Measurements from ENCODE around the gene SNAPC2. TPM values are rescaled to one million over a fixed set of nuclear protein-coding genes. Genes with fewer than 3 reads are reported as not detected.
A peak's percentile ranks its signal among the peaks of the same experiment; 100 is the strongest.

Gene SNAPC2
- total RNA-seq, 4 donors from 2014 or later: 11.4 to 35.9 (median 13.0) TPM

- TF ChIP-seq EP300 (IDR thresholded peaks at IDR 0.05; ENCODE audit: low read depth) (no peak), POLR2A (IDR thresholded peaks at IDR 0.05) (no peak), POLR2AphosphoS5 (IDR thresholded peaks at IDR 0.05) (no peak)
- H3K4me3 ChIP-seq: peak overlapping the region in 1 of 4 donors; percentile 67
- peak; percentile 7 for DNase-seq
These were observed 14.9 kb upstream of the SNAPC2 start for GRCh38 chr19:7905268-7905667.

DNA sequence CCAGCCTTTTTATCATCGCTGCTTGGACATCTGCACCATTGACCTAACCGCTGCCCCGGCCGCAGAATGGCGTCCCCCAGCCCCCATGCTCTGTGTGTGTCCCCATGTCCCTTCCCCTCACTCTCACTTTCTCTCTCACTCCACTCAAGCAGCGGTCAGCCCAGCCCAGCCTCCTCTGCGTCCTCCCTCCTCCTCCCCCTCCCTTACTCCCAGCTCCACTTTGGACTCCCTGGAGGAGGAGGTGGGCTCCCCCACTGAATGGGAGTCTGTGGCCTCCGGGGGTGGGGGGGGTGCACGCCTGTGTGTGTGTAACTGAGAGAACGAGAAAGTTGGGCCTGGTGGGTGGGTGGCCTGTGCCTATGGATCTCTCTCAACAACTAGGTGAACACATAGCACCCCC is 14.3 kb upstream of the SNAPC2 start:
- peak; percentile 6 for DNase-seq
- WGBS, 2 donors (ENCODE audit: low coverage in 1 of 2): 88% methylated on average over 10 of the region's 10 CpGs; no CpG with 5 or more reads in 1 of the 2 donors

More at GRCh38 chr19:7905268-7905667, 14.9 kb upstream of the SNAPC2 start:
- in situ Hi-C loops (cut with MboI; ENCODE audit: low pct_ligation_motif_present in 1 of 4, low pct_unique_long_range_greater_than_20kb in 1 of 4, low sequenced_read_pairs in 3 of 4): no loop called here
- intact Hi-C loops (cut with DNase I; ENCODE audit: low total_unique reads): loop anchor here (5.0 kb wide), 1 partner anchor 1548 kb away; no protein-coding TSS in a partner anchor
- WGBS, 2 donors (ENCODE audit: low coverage in 1 of 2): 70% methylated on average over 10 of the region's 10 CpGs; no CpG with 5 or more reads in 1 of the 2 donors
- H3K27me3 ChIP-seq: no peaks in the 10 kb centered on the region
- no peak overlapping the region for H3K27ac ChIP-seq
- no peaks in the 10 kb centered on the region for H3K9me3 ChIP-seq
- peaks cover 18 to 32% (median 26%) of the 10 kb centered on the region in 4 donors for H3K4me1 ChIP-seq
- peaks cover 0 to 3% (median 1%) of the 10 kb centered on the region in 4 donors for H3K36me3 ChIP-seq

DNA sequence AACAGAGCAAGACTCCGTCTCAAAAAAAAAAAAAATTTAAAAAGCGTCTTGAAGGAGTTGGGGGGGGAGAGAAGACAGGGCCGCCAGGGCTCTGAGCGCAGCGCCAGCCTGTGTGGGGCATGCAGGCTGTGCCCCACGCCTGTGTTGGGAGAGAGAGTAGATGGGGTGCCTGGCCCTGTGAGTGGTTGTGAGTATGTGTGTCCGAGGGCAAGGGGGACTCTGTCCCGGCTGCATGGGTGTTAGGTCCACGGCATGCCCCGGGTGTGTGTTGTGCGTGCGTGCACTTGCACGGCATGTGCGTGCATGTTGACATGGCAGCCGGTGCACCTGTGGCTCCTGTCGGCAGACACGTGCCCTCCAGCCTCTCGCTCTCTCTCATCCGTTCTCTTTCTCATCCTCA is 13.0 kb upstream of the SNAPC2 start:
- 89 to 93% methylated on average over 8 to 19 of the region's 19 CpGs for WGBS, 2 donors (ENCODE audit: low coverage in 1 of 2)
- intact Hi-C loops (cut with DNase I; ENCODE audit: low total_unique reads) (loop anchor here (5.0 kb wide), 1 partner anchor 1550 kb away; no protein-coding TSS in a partner anchor), in situ Hi-C loops (cut with MboI; ENCODE audit: low pct_ligation_motif_present in 1 of 4, low pct_unique_long_range_greater_than_20kb in 1 of 4, low sequenced_read_pairs in 3 of 4) (no loop called here)

More for the DNA sequence above, 14.3 kb upstream of the SNAPC2 start:
- H3K9me3 ChIP-seq: no peaks in the 10 kb centered on the region
- intact Hi-C loops (cut with DNase I; ENCODE audit: low total_unique reads): loop anchor here (5.0 kb wide), 1 partner anchor 1549 kb away; no protein-coding TSS in a partner anchor
- no peaks in the 10 kb centered on the region for H3K27me3 ChIP-seq
- peaks cover 18 to 32% (median 26%) of the 10 kb centered on the region in 4 donors for H3K4me1 ChIP-seq
- H3K36me3 ChIP-seq: peaks cover 0 to 9% (median 4%) of the 10 kb centered on the region in 4 donors
- no peak overlapping the region for H3K27ac ChIP-seq
- TF ChIP-seq EP300 (IDR thresholded peaks at IDR 0.05; ENCODE audit: low read depth) (no peak), POLR2AphosphoS5 (IDR thresholded peaks at IDR 0.05) (no peak), POLR2A (IDR thresholded peaks at IDR 0.05) (no peak), CTCF (IDR thresholded peaks at IDR 0.05) (no peak)
- no peak overlapping the region for H3K4me3 ChIP-seq
- in situ Hi-C loops (cut with MboI; ENCODE audit: low pct_ligation_motif_present in 1 of 4, low pct_unique_long_range_greater_than_20kb in 1 of 4, low sequenced_read_pairs in 3 of 4): no loop called here

GRCh38 chr19:7907544-7907943 is 12.6 kb upstream of the SNAPC2 start:
- peak; percentile 5 for DNase-seq
- H3K27ac ChIP-seq: no peak overlapping the region
- H3K36me3 ChIP-seq: peaks cover 0 to 26% (median 12%) of the 10 kb centered on the region in 4 donors
- WGBS, 2 donors (ENCODE audit: low coverage in 1 of 2): 60 to 92% methylated on average over 1 to 11 of the region's 11 CpGs
- intact Hi-C loops (cut with DNase I; ENCODE audit: low total_unique reads) (loop anchor here (5.0 kb wide), 1 partner anchor 1550 kb away; no protein-coding TSS in a partner anchor), in situ Hi-C loops (cut with MboI; ENCODE audit: low pct_ligation_motif_present in 1 of 4, low pct_unique_long_range_greater_than_20kb in 1 of 4, low sequenced_read_pairs in 3 of 4) (no loop called here)
- no peaks in the 10 kb centered on the region for H3K9me3 ChIP-seq
- H3K27me3 ChIP-seq: no peaks in the 10 kb centered on the region
- H3K4me1 ChIP-seq: peaks cover 18 to 31% (median 24%) of the 10 kb centered on the region in 4 donors
- no peak overlapping the region for H3K4me3 ChIP-seq
- no peak for TF ChIP-seq POLR2AphosphoS5 (IDR thresholded peaks at IDR 0.05)
- TF ChIP-seq POLR2A (IDR thresholded peaks at IDR 0.05): no peak
- no peak for TF ChIP-seq EP300 (IDR thresholded peaks at IDR 0.05; ENCODE audit: low read depth)

More for the DNA sequence above, 13.0 kb upstream of the SNAPC2 start:
- peak; percentile 7 for DNase-seq
- no peak overlapping the region for H3K27ac ChIP-seq
- TF ChIP-seq EP300 (IDR thresholded peaks at IDR 0.05; ENCODE audit: low read depth): no peak
- TF ChIP-seq POLR2AphosphoS5 (IDR thresholded peaks at IDR 0.05): no peak
- H3K9me3 ChIP-seq: no peaks in the 10 kb centered on the region
- peaks cover 0 to 22% (median 10%) of the 10 kb centered on the region in 4 donors for H3K36me3 ChIP-seq
- no peak overlapping the region for H3K4me3 ChIP-seq
- no peaks in the 10 kb centered on the region for H3K27me3 ChIP-seq
- peaks cover 18 to 32% (median 26%) of the 10 kb centered on the region in 4 donors for H3K4me1 ChIP-seq

GRCh38 chr19:7908078-7908699 is 11.9 kb upstream of the SNAPC2 start:
- TF ChIP-seq POLR2AphosphoS5 (IDR thresholded peaks at IDR 0.05): no peak
- no peak for TF ChIP-seq CTCF (IDR thresholded peaks at IDR 0.05)
- no peak for TF ChIP-seq EP300 (IDR thresholded peaks at IDR 0.05; ENCODE audit: low read depth)
- no peak for TF ChIP-seq POLR2A (IDR thresholded peaks at IDR 0.05)
- WGBS, 2 donors (ENCODE audit: low coverage in 1 of 2): 81% methylated on average over 14 of the region's 14 CpGs; no CpG with 5 or more reads in 1 of the 2 donors
- Histone ChIP-seq H3K4me3 (no peak overlapping the region), H3K9me3 (no peaks in the 10 kb centered on the region), H3K4me1 (peaks cover 15 to 24% (median 17%) of the 10 kb centered on the region in 4 donors), H3K36me3 (peaks cover 0 to 29% (median 14%) of the 10 kb centered on the region in 4 donors), H3K27ac (no peak overlapping the region), H3K27me3 (no peaks in the 10 kb centered on the region)
- intact Hi-C loops (cut with DNase I; ENCODE audit: low total_unique reads): loop anchor here (5.0 kb wide), 1 partner anchor 1551 kb away; no protein-coding TSS in a partner anchor
- no peak for DNase-seq
- in situ Hi-C loops (cut with MboI; ENCODE audit: low pct_ligation_motif_present in 1 of 4, low pct_unique_long_range_greater_than_20kb in 1 of 4, low sequenced_read_pairs in 3 of 4): no loop called here

All from transverse colon (tissue), 4 donors.